Measurements from ENCODE around the gene BTBD8.
"Not testable (repeated sequence)": the region's sequence is repeated elsewhere in the genome, so short reads cannot be mapped to it uniquely, and the experiment has no call there.

BTBD8 gene

GRCh38 chr1:92080128-92080985 lies at the start of gene BTBD8:
Gene BTBD8, plus strand, starts transcription at chr1:92080345. Its CDS starts 227 bp downstream, at chr1:92080572.
- in situ Hi-C loops (cut with MboI; ENCODE audit: low sequenced_read_pairs), result no loop called here

- in situ Hi-C loops (cut with MboI; ENCODE audit: low sequenced_read_pairs), result no loop called here
Measured at GRCh38 chr1:92030656-92031107, 49.5 kb upstream of the BTBD8 start.

- in situ Hi-C loops (cut with MboI; ENCODE audit: low sequenced_read_pairs), result no loop called here
Measured at GRCh38 chr1:92031281-92032110, 48.6 kb upstream of the BTBD8 start.

- in situ Hi-C loops (cut with MboI; ENCODE audit: low sequenced_read_pairs), result no loop called here
Measured at GRCh38 chr1:92037400-92037799, 42.7 kb upstream of the BTBD8 start.

- in situ Hi-C loops (cut with MboI; ENCODE audit: low sequenced_read_pairs), result no loop called here
Measured at GRCh38 chr1:92038695-92039346, 41.3 kb upstream of the BTBD8 start.

- in situ Hi-C loops (cut with MboI; ENCODE audit: low sequenced_read_pairs), result no loop called here
Measured at GRCh38 chr1:92040971-92041370, 39.2 kb upstream of the BTBD8 start.

- in situ Hi-C loops (cut with MboI; ENCODE audit: low sequenced_read_pairs), result no loop called here
Measured at GRCh38 chr1:92043621-92044020, 36.5 kb upstream of the BTBD8 start.

- in situ Hi-C loops (cut with MboI; ENCODE audit: low sequenced_read_pairs), result no loop called here
Measured at GRCh38 chr1:92045766-92046495, 34.2 kb upstream of the BTBD8 start.

DNA sequence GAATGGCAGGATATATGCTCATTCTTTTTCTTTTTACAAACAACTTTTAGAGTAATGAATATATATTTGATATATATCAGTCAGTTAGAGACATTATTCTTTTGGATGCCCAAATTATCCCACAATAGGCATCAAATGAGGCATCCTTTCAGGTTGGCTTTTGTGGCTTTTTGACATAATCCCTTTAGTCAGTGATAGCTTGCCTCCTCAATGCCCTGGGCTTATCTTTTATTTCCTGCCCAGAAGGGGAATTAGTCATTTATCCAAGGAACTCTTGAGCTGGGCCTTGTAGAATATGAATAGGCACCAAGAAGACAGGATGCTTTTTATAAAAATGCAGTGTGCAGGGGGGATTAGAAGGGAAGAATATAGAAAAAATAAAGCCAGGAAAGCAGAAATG lies 28.2 kb upstream of the BTBD8 start:
- in situ Hi-C loops (cut with MboI; ENCODE audit: low sequenced_read_pairs), result no loop called here

DNA sequence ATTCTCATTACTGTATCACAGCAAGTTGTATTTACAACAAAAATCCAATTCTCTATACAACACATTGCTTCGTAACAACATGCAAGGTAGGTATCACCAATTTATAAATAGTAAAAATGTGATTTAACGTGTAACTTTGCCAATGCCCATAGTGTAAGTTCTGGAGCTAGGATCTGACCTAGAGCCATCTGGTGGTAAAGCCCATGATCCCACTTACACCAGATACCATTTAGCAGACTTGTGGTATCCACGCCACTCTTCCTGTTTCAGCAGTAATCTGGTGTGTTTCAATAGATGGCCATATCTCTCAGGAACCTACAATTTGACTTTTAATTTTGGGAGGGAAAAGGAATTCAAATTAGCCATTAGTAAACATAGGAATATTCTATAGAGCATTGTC lies 15.1 kb upstream of the BTBD8 start:
- in situ Hi-C loops (cut with MboI; ENCODE audit: low sequenced_read_pairs), result no loop called here

GRCh38 chr1:92066321-92066720 lies 13.8 kb upstream of the BTBD8 start:
- in situ Hi-C loops (cut with MboI; ENCODE audit: low sequenced_read_pairs), result no loop called here

DNA sequence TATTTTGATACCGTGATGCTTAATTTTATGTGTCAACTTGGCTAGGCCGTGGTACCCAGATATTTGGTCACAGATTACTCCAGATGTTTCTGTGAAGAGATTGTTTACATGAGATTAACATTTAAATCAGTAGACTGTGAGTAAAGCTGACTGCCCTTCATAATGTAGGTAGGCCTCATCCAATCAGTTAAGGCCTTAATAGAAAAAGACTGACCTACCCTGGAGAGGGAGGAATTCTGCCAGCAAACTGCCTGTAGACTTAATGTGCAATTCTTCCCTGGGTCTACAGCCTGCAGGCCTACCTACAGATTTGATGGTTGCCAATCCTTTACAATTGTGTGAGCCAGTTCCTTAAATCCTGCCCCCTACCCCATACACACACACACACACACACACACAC lies 9.3 kb upstream of the BTBD8 start:
- in situ Hi-C loops (cut with MboI; ENCODE audit: low sequenced_read_pairs), result no loop called here

- in situ Hi-C loops (cut with MboI; ENCODE audit: low sequenced_read_pairs), result not testable (repeated sequence)
Measured at GRCh38 chr1:92074446-92074845, 5.7 kb upstream of the BTBD8 start.

DNA sequence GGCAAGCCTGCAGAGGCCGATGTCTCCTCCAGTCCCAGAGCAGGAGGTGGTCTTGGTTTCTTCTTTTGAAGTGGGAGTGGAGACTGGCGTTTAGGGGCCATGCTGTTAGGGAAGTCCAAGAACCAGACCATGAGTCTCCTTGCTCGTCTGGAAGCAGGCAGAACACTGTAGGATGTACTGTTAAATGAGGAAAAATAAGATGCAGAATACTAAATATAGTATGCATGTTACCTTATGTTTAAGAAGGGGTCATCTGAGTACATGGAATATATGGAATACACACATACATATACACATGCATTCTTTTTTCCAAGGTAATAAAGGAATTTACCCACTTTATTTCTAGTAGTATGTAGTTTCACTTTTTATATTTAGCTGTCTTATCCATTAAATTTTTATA lies 4.8 kb upstream of the BTBD8 start, which contains the start of gene SETSIP:
TSS of gene SETSIP (minus strand) at position 101 of the 400 bp plus-strand sequence. CDS start at position 101, 0 bp downstream.
- in situ Hi-C loops (cut with MboI; ENCODE audit: low sequenced_read_pairs), result no loop called here

DNA sequence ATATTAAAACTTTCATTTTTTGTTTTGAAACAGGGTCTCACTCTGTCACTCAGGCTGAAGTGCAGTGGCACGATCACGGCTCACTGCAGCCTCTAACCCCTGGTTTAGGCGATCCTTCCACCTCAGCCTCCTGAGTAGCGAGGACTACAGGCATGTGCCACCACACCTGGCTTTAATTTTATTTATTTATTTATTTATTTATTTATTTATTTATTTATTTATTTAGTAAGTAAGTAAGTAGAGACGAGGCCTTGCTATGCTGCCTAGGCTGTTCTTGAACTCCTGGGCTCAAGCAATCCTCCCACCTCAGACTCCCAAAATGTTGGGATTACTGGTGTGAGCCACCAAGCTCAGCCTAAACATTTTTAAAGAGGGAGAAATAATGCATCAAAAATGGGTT lies 3.8 kb upstream of the BTBD8 start:
- in situ Hi-C loops (cut with MboI; ENCODE audit: low sequenced_read_pairs), result no loop called here

GRCh38 chr1:92078077-92078476 lies 2.1 kb upstream of the BTBD8 start:
- in situ Hi-C loops (cut with MboI; ENCODE audit: low sequenced_read_pairs), result not testable (repeated sequence)

- in situ Hi-C loops (cut with MboI; ENCODE audit: low sequenced_read_pairs), result no loop called here
Measured at GRCh38 chr1:92079441-92079840, 704 bp upstream of the BTBD8 start.

- in situ Hi-C loops (cut with MboI; ENCODE audit: low sequenced_read_pairs), result no loop called here
Measured at GRCh38 chr1:92081031-92081430, 886 bp downstream of the BTBD8 start.

- in situ Hi-C loops (cut with MboI; ENCODE audit: low sequenced_read_pairs), result no loop called here
Measured at GRCh38 chr1:92084651-92085050, 4.5 kb downstream of the BTBD8 start.

GRCh38 chr1:92085727-92086126 lies 5.6 kb downstream of the BTBD8 start:
- in situ Hi-C loops (cut with MboI; ENCODE audit: low sequenced_read_pairs), result no loop called here

DNA sequence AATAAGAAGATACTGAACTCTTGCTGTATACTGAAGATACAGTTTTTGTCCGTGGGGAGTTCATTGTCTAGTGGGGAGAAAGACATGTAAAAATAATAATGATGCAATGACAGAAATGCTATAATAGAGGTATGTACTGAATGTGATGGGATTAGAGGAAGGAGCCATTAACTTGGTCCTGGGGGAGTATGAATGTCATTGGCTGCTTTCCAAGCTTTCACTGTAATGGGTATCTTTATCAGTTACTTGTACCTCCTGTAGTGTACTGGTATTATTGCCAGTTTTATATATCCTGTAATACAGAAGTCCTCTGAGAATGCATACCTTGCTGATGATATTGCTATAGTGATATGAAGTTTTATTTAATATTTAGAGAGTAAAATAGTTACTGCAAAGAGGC lies 7.4 kb downstream of the BTBD8 start:
- in situ Hi-C loops (cut with MboI; ENCODE audit: low sequenced_read_pairs), result no loop called here
